HG02763 (cell line): ENCODE results near the gene CDK10.
"Not testable (repeated sequence)": the region's sequence is repeated elsewhere in the genome, so short reads cannot be mapped to it uniquely, and the experiment has no call there.

Experiments
- ATAC-seq: cut with Tn5 transposase; IDR thresholded peaks from one replicate; pipeline ENCODE4 v1.9.1; 2021; ENCODE audit warnings: mild to moderate bottlenecking, moderate library complexity; ENCODE audit not compliant: unreplicated experiment

CDK10 gene

GRCh38 chr16:89695086-89695874 is 8.8 kb downstream of the CDK10 start:
- ATAC-seq = no peak

GRCh38 chr16:89695875-89696669 is 9.6 kb downstream of the CDK10 start:
- no peak for ATAC-seq

- ATAC-seq = no peak
Measured at GRCh38 chr16:89696670-89697128, 10.2 kb downstream of the CDK10 start.

GRCh38 chr16:89697161-89697615 is 10.7 kb downstream of the CDK10 start:
- no peak for ATAC-seq

GRCh38 chr16:89697616-89698331 is 11.3 kb downstream of the CDK10 start:
- ATAC-seq = no peak

GRCh38 chr16:89698717-89699116 is 12.2 kb downstream of the CDK10 start:
- not testable (repeated sequence) for ATAC-seq

GRCh38 chr16:89699629-89700099 is 13.2 kb downstream of the CDK10 start:
- ATAC-seq = not testable (repeated sequence)

- ATAC-seq = peak; percentile 47
Measured at GRCh38 chr16:89700100-89700648, 13.7 kb downstream of the CDK10 start.

- no peak for ATAC-seq
Measured at GRCh38 chr16:89700649-89701424, 14.3 kb downstream of the CDK10 start.

GRCh38 chr16:89701425-89702406 is 15.2 kb downstream of the CDK10 start, which contains the start of gene SPATA2L:
Gene SPATA2L (minus strand): TSS chr16:89701705. CDS start chr16:89701232, 473 bp downstream.
- peak; percentile 70 for ATAC-seq

- no peak for ATAC-seq
Measured at GRCh38 chr16:89704281-89704680, 17.8 kb downstream of the CDK10 start.

GRCh38 chr16:89705006-89705405 is 18.5 kb downstream of the CDK10 start:
- ATAC-seq = no peak

- ATAC-seq = no peak
Measured at GRCh38 chr16:89706518-89707260, 20.2 kb downstream of the CDK10 start.

GRCh38 chr16:89707695-89708094 is 21.2 kb downstream of the CDK10 start:
- ATAC-seq = no peak

- ATAC-seq = no peak
Measured at GRCh38 chr16:89708481-89708931, 22.0 kb downstream of the CDK10 start.

- no peak for ATAC-seq
Measured at GRCh38 chr16:89709166-89709565, 22.7 kb downstream of the CDK10 start.

- ATAC-seq = no peak
Measured at GRCh38 chr16:89709716-89710432, 23.4 kb downstream of the CDK10 start.
